Left lobe of liver (tissue), 2 donors: ENCODE results near the gene ANAPC10. TPM values are rescaled to one million over a fixed set of nuclear protein-coding genes. Genes with fewer than 3 reads are reported as not detected.
"Not testable (repeated sequence)": the region's sequence is repeated elsewhere in the genome, so short reads cannot be mapped to it uniquely, and the experiment has no call there.

Source experiments
- ATAC-seq: fragments of 200-7000 bp; cut with Tn5 transposase; one replicate; pipeline ENCODE4 v1.9.1; 2020; ENCODE audit warnings: mild to moderate bottlenecking, moderate library complexity
- DNase-seq: peaks from one replicate; pipeline ENCODE4 v3.0.0-alpha.2; 2020; ENCODE audit warnings: low spot score
- total RNA-seq: library from RNA; stranded (reverse); gene quantifications from one replicate; pipeline ENCODE4 v1.2.1, GENCODE V29; 2021
- donor health status: DM: no; HTN: no; CAD: no; lungs with moderate emphysema.
- donor health status: DM: no; HTN: yes; CAD: no.

The ANAPC10 gene, protein sequence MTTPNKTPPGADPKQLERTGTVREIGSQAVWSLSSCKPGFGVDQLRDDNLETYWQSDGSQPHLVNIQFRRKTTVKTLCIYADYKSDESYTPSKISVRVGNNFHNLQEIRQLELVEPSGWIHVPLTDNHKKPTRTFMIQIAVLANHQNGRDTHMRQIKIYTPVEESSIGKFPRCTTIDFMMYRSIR
- 6.3 TPM for total RNA-seq

DNA sequence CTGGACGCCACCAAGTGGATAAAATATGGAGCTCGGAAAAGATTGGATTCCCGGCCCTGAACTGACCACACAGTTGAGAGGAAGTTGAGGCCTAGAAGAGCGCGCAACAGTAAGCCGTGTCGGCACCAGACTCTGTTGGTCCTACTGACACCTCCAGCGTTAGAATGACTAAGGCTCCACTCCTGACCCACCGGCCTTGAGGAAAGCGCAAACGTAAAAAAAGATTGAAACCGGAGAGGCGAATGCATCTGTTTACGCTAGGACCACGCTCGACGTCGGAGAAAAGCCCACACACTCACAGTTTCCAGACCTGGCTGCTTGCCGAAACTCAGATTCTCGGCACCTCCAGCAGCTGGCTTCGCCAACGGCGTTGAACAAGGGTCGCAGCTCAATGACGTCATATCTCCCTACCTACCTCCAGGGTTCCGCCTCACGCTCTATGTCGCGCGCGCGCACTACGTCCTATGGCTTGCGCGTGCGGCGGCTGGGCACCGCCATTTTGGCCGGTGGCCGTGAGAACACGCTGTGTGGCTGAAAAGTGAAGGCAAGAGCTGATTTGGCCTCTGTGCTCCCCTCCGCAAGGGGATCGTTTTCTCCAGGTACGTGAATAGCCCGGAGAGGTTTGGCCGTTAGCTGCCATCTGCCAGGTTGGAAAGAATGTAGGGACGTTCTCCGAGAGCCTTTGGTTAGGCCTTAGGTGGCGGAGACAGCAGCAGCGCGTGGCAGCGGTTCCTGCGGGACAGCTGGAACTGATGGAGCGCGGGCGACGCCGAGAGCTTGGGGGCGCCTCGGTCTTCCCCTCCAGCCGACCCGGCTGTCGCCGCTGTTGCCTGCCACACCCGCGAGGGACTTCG lies at the start of gene ANAPC10, which contains the start of gene ABCE1:
Gene ANAPC10, minus strand, starts transcription at position 376 of the 854 bp plus-strand sequence. CDS start 2,097 bp downstream, outside the sequence.
Gene ABCE1, plus strand, starts transcription at position 491 of the 854 bp plus-strand sequence. CDS start 6,102 bp downstream, outside the sequence.
- DNase-seq (peak; percentile 96), ATAC-seq (peak; percentile 93)

DNA sequence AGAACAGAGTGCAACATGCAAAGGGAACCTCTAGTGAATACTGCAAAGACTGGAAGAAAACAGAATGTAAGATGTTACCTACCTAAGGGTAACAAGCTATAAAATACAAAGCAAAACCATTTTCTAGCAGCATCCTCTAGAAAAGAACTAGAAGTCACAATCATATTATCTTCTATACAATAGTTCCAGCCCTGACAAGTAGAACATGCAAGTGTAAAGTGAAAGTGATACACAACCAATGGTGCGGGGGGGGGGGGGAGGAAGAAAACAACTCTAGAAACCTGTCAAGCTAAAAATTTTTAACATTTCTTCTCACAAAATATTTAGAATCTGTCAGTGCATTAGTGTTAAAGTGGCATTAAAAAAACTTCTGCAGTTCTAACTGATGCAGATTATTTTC lies 38.2 kb upstream of the ANAPC10 start:
- not testable (repeated sequence) for DNase-seq, ATAC-seq

DNA sequence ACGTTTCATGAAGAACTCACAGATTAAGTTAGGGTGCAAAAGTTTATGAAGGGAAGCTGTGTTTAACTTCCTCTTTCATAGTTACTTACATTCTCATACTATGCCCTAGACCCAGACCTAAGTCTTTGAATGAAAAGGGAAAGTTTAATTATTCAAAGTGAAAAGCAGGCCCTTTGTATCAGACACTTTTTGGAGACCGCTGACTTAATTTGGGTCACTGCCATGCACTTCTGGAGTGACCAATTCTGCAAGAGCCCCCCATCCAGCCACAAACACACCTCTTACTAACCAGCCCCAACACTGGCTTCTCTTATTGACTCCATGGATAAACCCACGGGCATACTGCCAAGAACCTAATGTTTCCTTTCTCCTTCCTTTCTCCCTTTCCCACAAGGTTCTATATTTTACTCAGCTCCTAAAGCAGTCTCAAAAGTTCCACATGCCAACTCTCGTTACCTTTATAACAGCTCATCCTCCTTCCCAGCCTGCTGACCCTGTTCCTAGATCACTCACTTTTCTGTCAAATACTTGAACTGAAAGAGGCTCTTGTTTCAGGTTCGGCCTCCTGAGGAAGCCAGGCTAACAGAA lies 34.6 kb upstream of the ANAPC10 start:
- no peak for DNase-seq

DNA sequence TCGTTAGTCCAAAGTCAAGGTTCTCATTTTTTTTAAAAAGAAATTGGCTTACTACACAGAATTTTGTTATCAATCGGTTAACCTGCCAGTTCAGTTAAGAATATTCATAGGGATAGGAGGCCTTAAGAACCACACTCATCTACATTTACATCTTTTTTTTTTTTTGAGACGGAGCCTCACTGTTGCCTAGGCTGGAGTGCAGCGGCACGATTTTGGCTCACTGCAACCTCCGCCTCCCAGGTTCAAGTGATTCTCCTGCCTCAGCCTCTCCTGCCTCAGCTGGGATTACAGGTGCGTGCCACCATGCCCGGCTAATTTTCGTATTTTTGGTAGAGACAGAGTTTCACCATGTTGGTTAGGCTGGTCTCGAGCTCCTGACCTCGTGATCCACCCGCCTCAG lies 33.9 kb upstream of the ANAPC10 start:
- no peak for DNase-seq
- ATAC-seq = peak; percentile 38

More for the DNA sequence above, 34.6 kb upstream of the ANAPC10 start:
- ATAC-seq = peak; percentile 34

DNA sequence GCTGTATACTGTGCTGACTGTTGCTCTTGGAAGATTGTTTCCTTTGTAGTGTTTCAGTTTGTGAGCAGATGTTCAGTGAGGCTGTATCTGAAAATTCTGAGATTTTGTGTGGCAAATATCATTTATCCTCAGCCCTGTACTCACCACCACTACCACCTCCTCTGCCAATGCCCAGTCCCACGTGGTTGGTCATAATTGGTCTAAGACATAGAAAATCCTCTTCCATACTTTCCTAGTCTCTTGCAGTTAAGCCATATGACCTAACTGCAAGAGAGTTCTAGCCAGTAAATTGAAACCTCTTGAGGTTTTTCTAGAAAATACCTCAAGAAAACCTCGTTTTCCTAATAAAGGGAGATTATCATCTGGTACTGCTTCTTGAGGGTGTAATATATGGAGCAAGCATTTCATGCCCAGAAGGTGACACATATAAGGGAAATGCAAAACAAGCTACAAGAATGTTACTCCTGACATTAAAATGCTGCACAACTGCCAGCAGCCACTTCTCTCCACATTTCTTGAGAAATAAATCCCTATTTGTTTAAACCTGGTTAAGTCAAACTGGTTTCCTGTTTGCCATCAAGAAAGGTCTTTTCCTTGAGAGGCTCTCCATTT lies 32.9 kb upstream of the ANAPC10 start:
- DNase-seq (no peak), ATAC-seq (no peak)

DNA sequence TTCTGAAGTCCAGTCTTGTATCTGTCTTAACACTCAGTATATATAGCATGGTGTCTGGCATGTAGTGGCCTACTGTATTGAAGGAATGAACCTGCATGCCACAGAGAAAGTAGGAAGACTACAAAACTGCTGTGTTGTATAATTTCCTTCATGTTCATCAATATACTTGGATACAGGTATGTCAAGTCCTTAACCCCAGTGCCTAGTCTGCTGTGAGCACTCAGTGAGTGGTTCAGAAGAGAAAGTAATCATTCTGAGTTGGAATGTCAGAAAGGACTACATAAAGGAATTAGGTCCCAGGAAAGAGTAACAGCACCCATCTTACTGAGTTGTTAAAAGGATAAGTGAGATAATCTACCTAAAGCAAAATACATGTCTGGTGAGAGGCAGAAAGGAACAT lies 32.1 kb upstream of the ANAPC10 start:
- ATAC-seq (no peak), DNase-seq (no peak)

DNA sequence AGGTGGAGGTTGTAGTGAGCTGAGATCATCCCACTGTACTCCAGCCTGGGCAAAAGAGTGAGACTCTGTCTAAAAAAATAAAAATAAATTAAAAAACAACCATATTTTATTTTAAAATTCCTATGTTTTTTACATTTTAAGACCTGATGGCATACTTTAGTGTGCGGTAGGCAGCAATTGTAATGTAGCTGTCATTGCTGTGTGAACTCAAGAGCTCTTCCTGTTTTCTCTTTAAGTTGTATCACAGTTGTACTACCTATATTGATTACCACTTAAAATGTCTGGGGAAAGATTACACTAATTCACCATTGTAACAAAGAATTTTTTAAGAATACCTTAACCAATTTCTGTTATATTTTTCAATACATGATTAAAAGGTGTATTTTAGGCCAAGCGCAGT lies 27.4 kb upstream of the ANAPC10 start:
- ATAC-seq = no peak
- no peak for DNase-seq

DNA sequence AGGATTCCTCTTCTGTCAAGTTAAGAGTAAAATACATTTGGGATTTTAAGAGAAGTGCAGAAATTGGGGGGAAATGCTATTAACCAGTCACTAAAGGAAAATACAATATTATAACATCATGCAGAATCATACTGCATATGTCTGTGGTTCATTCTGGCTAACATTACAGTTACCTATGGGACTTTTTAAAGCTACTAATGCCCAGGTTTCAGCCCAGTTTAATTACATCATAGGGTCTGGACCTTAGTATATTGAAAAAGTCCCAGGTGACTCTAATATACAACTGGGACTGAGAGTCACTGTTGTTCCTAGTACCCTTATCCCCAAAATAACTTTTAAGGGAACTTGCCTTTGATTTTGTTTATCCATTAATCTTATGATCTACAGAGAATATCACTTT lies 10.1 kb upstream of the ANAPC10 start:
- DNase-seq = no peak
- no peak for ATAC-seq

DNA sequence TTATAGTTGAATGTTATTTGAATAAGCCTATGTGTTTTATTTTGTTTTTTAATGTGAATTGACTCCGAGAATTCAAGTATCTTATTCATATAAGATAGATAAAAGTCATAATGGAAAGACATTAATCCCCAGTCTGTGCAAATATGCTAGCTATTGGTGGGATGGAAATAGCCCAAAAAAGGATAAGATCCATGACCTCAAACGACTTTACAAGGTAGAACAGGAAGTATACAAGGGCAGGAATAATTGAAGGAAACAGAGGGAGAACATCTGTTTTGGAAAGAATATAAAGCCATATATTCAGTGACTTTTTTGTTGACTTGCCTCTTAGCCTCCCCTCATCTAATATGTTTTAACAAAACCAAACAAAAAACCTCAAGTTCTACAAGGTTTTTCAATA lies 9.1 kb upstream of the ANAPC10 start:
- no peak for ATAC-seq

DNA sequence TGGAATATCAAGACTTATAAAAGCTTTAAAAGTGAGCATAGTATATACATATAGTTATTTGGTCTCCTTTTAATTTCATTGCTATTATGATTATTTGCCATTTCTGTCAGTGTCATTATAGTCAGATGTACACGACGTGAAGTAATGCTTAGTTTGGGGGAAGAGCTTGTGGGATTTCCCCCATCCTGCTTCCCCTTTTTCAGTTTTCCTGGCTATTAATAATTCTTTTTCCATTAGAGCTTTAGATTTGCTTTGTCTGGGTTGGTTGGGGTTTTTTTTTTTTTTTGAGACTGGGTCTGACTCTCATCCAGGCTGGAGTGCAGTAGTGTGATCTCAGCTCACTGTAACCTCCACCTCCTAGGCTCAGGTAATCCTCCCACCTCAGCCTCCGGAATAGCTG lies 5.5 kb upstream of the ANAPC10 start:
- DNase-seq (no peak), ATAC-seq (no peak)

More for the DNA sequence above, 9.1 kb upstream of the ANAPC10 start:
- DNase-seq = no peak

DNA sequence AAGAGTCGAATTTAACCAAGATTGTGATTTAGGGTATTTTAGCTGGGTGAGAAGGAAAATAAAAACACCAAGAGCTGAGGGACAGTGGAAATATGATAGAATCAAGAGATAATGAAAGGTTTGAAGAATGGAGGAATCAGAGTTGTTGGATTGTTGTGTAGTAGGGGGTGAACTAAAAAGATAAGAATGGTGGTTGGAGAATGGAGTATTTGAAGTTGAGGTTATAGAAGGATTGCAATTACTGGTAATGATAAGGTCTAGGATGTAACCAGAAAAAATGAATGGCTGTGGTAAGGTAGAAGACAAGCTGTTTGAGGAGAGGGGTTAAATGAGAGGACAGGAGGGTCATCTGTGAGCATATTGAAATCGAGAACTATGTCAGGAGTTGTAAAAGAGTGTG lies 4.6 kb upstream of the ANAPC10 start:
- no peak for ATAC-seq
- no peak for DNase-seq

DNA sequence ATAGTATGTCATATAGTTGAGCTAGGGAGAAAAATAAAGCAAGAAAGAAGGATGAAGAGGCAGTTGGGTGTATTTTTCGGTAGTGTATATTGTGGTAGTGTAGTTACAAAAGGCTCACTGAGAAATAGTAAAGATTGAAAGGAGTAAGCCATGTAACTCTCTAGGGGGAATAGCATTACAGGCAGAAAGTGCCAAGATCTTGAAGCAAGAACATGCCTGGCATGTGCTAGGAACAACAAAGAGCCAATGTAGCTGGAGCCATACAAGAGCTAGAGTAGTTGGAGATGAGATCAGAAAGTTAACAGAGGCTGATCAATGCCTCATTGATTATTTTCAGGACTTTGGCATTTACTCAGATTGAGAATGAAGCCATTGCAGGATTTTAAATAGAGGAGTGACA lies 3.1 kb upstream of the ANAPC10 start:
- ATAC-seq = no peak

DNA sequence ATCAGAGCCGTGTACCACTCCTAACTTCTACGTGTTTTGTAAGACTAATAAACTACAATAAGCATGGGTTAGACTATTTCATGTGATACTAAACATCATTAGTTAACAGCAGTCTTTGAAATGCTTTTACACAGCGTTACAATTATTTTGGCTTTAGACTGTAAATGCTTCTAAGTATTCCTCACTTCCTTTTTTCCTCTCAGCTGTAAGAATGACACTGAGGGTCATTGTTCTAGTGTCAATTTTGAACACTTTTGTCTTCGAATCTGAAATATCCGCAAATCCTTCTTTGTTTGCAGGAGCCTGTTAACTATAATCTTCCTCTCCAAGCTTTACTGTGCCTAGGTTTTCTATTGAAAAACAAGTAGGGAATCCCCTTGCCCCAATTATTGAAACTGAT lies 1.7 kb upstream of the ANAPC10 start:
- DNase-seq = no peak

More for the DNA sequence above, 3.1 kb upstream of the ANAPC10 start:
- no peak for DNase-seq

DNA sequence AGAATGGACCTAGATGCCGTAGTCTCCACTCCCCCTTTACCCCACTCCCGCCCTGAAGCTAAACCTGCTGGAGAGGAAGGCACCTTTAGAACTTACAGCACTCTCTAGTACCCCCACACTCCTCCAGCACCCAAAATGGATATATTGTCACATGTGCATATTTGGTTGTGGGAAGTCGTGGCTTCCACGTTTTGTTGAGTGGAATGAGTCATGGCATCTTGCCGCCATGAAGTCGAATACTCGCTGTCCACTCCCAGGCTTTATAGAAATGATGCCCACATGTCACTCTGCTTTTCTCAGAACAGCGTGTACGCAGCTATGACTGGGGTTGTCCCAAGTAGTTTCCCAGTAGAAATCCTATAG lies 660 bp upstream of the ANAPC10 start:
- ATAC-seq (peak; percentile 25), DNase-seq (no peak)

More for the DNA sequence above, 1.7 kb upstream of the ANAPC10 start:
- no peak for ATAC-seq

DNA sequence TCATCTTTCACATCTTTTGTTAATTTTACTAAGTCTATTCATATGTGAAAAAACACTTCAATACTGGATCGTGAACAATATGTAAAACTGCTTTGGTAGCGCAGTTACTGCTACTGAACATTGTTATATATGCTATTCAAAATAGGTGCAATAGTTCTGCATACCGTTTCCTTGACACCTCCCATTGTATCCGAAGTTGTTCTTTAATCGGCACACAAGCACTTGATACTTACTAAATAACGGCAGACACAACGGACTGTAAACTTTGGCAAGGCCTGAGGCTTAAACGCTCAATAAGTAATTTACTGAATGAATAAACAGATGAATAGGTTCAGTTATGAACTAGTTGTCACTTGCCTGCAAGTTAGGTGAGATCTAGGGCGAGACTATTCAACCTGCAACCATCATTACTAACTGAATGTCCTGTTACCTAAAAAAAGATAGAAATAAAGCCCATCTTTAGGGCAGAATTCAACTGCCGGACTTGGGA lies 620 bp downstream of the ANAPC10 start:
- DNase-seq (no peak), ATAC-seq (peak; percentile 9)

DNA sequence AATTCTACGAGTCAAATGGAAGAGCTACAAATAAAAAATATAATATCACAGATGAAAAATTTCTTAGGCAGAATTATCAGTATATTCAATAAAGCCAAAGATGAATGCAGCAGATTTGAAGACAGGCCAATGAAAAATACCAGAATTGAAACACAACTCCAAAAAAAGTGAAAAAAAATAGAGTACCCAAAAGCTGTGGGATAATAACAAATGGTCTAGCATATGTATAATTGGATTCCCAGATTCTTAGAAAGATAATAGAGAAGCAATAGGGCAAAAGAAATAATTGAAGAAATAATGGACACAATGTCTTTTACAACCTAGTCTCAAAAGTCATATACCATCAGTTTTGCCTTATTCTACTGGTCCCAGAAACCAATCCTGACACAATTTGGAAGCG lies 4.4 kb downstream of the ANAPC10 start:
- ATAC-seq = no peak
- DNase-seq = no peak

DNA sequence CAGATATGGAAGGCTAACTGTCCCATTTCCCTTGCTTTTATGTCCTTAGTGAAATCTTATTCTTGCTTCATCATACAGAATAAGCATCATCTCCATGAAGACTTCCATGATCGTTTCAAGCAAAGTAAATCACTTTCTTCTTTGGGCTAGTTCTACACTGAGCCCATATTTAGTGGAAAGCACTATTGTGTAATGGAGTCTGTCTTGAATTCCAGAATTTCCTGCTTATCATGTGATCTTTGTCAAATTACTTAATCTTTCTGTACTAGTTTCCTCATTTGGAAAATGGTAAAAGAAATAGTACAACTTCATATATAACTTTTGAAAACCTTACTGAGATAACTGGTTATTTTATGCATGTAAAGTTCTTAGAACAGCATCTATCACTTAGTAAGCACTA lies 7.6 kb downstream of the ANAPC10 start:
- DNase-seq (no peak), ATAC-seq (no peak)

DNA sequence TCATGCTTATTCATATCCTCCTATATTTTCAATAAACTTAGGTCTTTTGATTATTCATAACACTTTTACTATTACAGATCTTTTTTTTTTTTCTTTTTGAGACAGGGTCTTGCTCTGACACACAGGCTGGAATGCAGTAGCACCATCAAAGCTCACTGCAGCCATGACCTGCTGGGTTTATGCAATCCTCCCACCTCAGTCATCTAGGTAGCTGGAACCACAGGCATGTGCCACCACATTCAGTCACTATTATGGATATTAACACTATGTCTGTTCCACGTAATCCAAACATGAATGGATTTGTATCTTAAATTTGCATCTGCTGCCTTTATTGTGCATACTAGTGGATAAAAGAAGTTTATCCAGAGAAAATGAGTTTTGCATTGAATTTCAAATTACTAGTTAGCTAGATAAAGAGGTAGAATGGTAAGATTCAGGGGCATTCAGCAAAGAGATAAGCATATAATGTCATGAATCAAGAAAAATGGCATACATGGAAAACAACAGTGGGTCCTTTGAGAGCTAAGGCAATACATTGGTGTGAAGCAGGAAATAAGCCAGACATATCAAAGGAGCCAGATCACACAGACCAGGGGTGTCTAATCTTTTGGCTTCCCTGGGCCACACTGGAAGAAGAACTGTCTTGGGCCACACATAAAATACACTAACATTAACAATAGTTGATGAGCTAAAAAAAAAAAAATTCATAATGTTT lies 13.9 kb downstream of the ANAPC10 start:
- ATAC-seq = no peak

DNA sequence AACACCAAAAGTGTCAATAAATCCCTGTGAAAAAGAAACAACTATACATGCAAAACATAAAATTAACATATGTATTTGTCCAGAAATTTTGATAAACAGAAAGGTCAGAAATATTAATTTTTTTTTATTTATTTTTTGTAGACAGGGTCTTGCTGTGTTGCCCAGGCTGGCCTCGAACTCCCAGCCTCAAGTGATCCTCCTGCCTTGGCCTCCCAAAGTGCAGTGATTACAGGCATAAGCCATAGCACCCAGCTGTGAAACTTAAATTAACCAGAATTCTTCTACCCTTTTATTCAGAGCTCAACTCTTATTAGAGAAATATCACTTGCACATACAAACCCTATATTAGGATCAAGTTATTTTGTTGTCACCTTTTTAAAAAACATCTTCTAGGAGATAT lies 16.2 kb downstream of the ANAPC10 start:
- DNase-seq = no peak
- no peak for ATAC-seq

More for the DNA sequence above, 13.9 kb downstream of the ANAPC10 start:
- DNase-seq = no peak

DNA sequence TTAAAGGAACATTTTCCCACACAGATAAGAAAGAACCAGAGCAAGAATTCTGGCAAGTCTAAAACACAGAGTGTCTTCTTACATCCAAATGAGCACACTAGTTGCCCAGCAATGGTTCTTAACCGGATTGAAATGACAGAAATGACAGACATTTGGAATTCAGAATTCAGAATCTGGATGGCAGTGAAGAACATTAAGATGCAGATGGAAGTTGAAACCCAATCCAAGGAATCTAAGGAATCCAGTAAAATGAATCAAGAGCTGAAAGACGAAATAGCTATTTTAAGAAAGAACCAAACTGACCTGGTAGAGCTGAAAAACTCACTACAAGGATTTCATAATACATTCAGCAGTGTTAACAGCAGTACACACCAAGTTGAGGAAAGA lies 21.5 kb downstream of the ANAPC10 start:
- DNase-seq (no peak), ATAC-seq (no peak)
